ENCODE results near the gene CSK.

GRCh38 chr15:74815961-74816360 is 34.1 kb downstream of the CSK start:
- TF ChIP-seq EZH2 (IDR thresholded peaks at IDR 0.05; ENCODE audit: borderline replicate concordance, low read depth, low read length, poor library complexity, severe bottlenecking), result no peak
- TF ChIP-seq, protein P1, sequence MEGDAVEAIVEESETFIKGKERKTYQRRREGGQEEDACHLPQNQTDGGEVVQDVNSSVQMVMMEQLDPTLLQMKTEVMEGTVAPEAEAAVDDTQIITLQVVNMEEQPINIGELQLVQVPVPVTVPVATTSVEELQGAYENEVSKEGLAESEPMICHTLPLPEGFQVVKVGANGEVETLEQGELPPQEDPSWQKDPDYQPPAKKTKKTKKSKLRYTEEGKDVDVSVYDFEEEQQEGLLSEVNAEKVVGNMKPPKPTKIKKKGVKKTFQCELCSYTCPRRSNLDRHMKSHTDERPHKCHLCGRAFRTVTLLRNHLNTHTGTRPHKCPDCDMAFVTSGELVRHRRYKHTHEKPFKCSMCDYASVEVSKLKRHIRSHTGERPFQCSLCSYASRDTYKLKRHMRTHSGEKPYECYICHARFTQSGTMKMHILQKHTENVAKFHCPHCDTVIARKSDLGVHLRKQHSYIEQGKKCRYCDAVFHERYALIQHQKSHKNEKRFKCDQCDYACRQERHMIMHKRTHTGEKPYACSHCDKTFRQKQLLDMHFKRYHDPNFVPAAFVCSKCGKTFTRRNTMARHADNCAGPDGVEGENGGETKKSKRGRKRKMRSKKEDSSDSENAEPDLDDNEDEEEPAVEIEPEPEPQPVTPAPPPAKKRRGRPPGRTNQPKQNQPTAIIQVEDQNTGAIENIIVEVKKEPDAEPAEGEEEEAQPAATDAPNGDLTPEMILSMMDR (conservative IDR thresholded peaks at IDR 0.05; ENCODE audit: low read depth, low read length), result no peak
